GM23338 (cell line): ENCODE results near the gene C18orf54. TPM values are rescaled to one million over a fixed set of nuclear protein-coding genes. Genes with fewer than 3 reads are reported as not detected.

Experiments used
- ATAC-seq: fragments of 200-7000 bp; cut with Tn5 transposase; 3 replicates; pipeline ENCODE4 v1.9.1; 2020
- DNase-seq: peaks from one replicate; pipeline ENCODE4 v3.0.0-alpha.2; 2015; ENCODE audit warnings: low spot score
- H2AFZ ChIP-seq: fragments of 200-600 bp; sonication (generic); 2 replicates; pipeline ENCODE4 v1.8.0; 2016; ENCODE audit warnings: antibody characterized with exemption, mild to moderate bottlenecking, moderate library complexity
- H3F3A ChIP-seq: fragments of 200-600 bp; sonication (generic); replicated peaks from 2 replicates; pipeline ENCODE4 v1.8.0; 2017; ENCODE audit warnings: antibody characterized with exemption, mixed run types, low read depth
- H3K27ac ChIP-seq: fragments of 200-600 bp; sonication (generic); 2 replicates; pipeline ENCODE4 v1.6.1; 2016; ENCODE audit warnings: low read depth
- H3K27me3 ChIP-seq: fragments of 200-600 bp; sonication (generic); 2 replicates; pipeline ENCODE4 v1.8.0; 2016; ENCODE audit warnings: mild to moderate bottlenecking, mixed run types, moderate library complexity; ENCODE audit not compliant: insufficient read depth
- H3K36me3 ChIP-seq: fragments of 200-600 bp; sonication (generic); 2 replicates; pipeline ENCODE4 v1.8.0; 2016; ENCODE audit warnings: mild to moderate bottlenecking; ENCODE audit not compliant: insufficient read depth
- H3K4me1 ChIP-seq: fragments of 200-600 bp; sonication (generic); 2 replicates; pipeline ENCODE4 v1.8.0; 2016; ENCODE audit warnings: mild to moderate bottlenecking, moderate library complexity; ENCODE audit not compliant: insufficient read depth
- H3K4me2 ChIP-seq: fragments of 200-600 bp; sonication (generic); 2 replicates; pipeline ENCODE4 v1.7.1; 2017; ENCODE audit warnings: mixed run types
- H3K4me3 ChIP-seq: fragments of 200-600 bp; sonication (generic); 2 replicates; pipeline ENCODE4 v1.6.1; 2016; ENCODE audit warnings: mixed run types
- H3K79me2 ChIP-seq: fragments of 200-600 bp; sonication (generic); replicated peaks from 2 replicates; pipeline ENCODE4 v1.8.0; 2017; ENCODE audit warnings: mild to moderate bottlenecking; ENCODE audit not compliant: insufficient read depth
- H3K9me2 ChIP-seq: fragments of 200-600 bp; sonication (generic); 2 replicates; pipeline ENCODE4 v1.8.0; 2017; ENCODE audit not compliant: insufficient read depth
- H4K20me1 ChIP-seq: fragments of 200-600 bp; sonication (generic); replicated peaks from 2 replicates; pipeline ENCODE4 v1.8.0; 2017; ENCODE audit warnings: mild to moderate bottlenecking; ENCODE audit not compliant: insufficient read depth
- H3K27ac Mint-ChIP-seq: 2 replicates; pipeline ENCODE4 v1.8.0; 2020; ENCODE audit warnings: inconsistent platforms, mild to moderate bottlenecking, moderate library complexity, mixed read lengths
- H3K27me3 Mint-ChIP-seq: 3 replicates; pipeline ENCODE4 v1.8.0; 2022; ENCODE audit warnings: low read depth, mild to moderate bottlenecking, moderate library complexity, mixed read lengths, inconsistent platforms; ENCODE audit not compliant: insufficient read depth, poor library complexity
- H3K36me3 Mint-ChIP-seq: 3 replicates; pipeline ENCODE4 v1.8.0; 2021; ENCODE audit warnings: low read depth, mild to moderate bottlenecking, inconsistent platforms, moderate library complexity, mixed read lengths
- H3K4me1 Mint-ChIP-seq: 3 replicates; pipeline ENCODE4 v1.8.0; 2020; ENCODE audit warnings: mild to moderate bottlenecking, inconsistent platforms, mixed read lengths
- H3K4me3 Mint-ChIP-seq: 3 replicates; pipeline ENCODE4 v1.8.0; 2021; ENCODE audit warnings: moderate library complexity, mild to moderate bottlenecking, inconsistent platforms, mixed read lengths
- H3K9me3 Mint-ChIP-seq: 3 replicates; pipeline ENCODE4 v1.8.0; 2020; ENCODE audit warnings: moderate library complexity, mild to moderate bottlenecking, inconsistent platforms, mixed read lengths
- CREB1 ChIP-seq: fragments of 250-450 bp; sonication (Bioruptor Pico); IDR thresholded peaks from 2 replicates; pipeline ENCODE4 v1.5.0; 2020; ENCODE audit warnings: low read depth, mild to moderate bottlenecking, moderate library complexity
- EZH2 ChIP-seq: fragments of 200-600 bp; sonication (generic); IDR thresholded peaks from one replicate; pipeline ENCODE4 v1.8.0; 2017; ENCODE audit warnings: antibody characterized with exemption, mild to moderate bottlenecking, low read depth; ENCODE audit not compliant: unreplicated experiment
- EZH2phosphoT487 ChIP-seq: fragments of 200-600 bp; sonication (generic); IDR thresholded peaks from one replicate; pipeline ENCODE4 v1.8.1; 2018; ENCODE audit warnings: antibody characterized with exemption; ENCODE audit not compliant: unreplicated experiment
- JUNB ChIP-seq: IDR thresholded peaks from one replicate; pipeline ENCODE4 v1.6.1; 2016; ENCODE audit warnings: antibody characterized with exemption; ENCODE audit not compliant: unreplicated experiment
- NANOG ChIP-seq: IDR thresholded peaks from 2 replicates; pipeline ENCODE4 v1.6.1; 2016; ENCODE audit warnings: antibody characterized with exemption, borderline replicate concordance
- POLR2AphosphoS5 ChIP-seq: IDR thresholded peaks from 2 replicates; pipeline ENCODE4 v1.6.1; 2016; ENCODE audit warnings: antibody characterized with exemption, low read depth
- REST ChIP-seq: IDR thresholded peaks from one replicate; pipeline ENCODE4 v1.6.1; 2018; ENCODE audit warnings: antibody characterized with exemption; ENCODE audit not compliant: unreplicated experiment
- ZNF114 ChIP-seq: fragments of 250-450 bp; sonication (Bioruptor Pico); IDR thresholded peaks from 2 replicates; pipeline ENCODE4 v1.5.0; 2020; ENCODE audit warnings: mild to moderate bottlenecking, moderate library complexity
- ZNF331 ChIP-seq: fragments of 250-450 bp; sonication (Bioruptor Pico); IDR thresholded peaks from 2 replicates; pipeline ENCODE4 v1.5.0; 2020; ENCODE audit warnings: low read depth, mild to moderate bottlenecking, moderate library complexity
- polyA plus RNA-seq: library from polyadenylated mRNA; unstranded; fragments of >200 nt; fragmentation: Nextera tagmentation; extraction: Ambion mirVana; gene quantifications from 2 replicates; pipeline ENCODE4 v1.2.1, GENCODE V29; 2016
- total RNA-seq: library from RNA; depleted of rRNA; stranded (reverse); fragments of >200 nt; shearing (Covaris generic); gene quantifications from 2 replicates; pipeline ENCODE4 v1.2.3, GENCODE V29; 2014
- TF ChIP-seq, protein P1 (sequence below): IDR thresholded peaks from 2 replicates; pipeline ENCODE4 v1.6.1; 2016; ENCODE audit warnings: antibody characterized with exemption
- TF ChIP-seq, protein P2 (sequence below): fragments of 250-450 bp; sonication (Bioruptor Pico); IDR thresholded peaks from 2 replicates; pipeline ENCODE4 v1.5.0; 2020; ENCODE audit warnings: mild to moderate bottlenecking, moderate library complexity

Gene C18orf54
- total and polyA plus RNA-seq, 2 experiments from 2014 or later, result 13.9 to 29.6 TPM

GRCh38 chr18:54338230-54338629 is 19.5 kb upstream of the C18orf54 start (continued):
- TF ChIP-seq, protein P1, sequence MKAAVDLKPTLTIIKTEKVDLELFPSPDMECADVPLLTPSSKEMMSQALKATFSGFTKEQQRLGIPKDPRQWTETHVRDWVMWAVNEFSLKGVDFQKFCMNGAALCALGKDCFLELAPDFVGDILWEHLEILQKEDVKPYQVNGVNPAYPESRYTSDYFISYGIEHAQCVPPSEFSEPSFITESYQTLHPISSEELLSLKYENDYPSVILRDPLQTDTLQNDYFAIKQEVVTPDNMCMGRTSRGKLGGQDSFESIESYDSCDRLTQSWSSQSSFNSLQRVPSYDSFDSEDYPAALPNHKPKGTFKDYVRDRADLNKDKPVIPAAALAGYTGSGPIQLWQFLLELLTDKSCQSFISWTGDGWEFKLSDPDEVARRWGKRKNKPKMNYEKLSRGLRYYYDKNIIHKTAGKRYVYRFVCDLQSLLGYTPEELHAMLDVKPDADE, result no peak

DNA sequence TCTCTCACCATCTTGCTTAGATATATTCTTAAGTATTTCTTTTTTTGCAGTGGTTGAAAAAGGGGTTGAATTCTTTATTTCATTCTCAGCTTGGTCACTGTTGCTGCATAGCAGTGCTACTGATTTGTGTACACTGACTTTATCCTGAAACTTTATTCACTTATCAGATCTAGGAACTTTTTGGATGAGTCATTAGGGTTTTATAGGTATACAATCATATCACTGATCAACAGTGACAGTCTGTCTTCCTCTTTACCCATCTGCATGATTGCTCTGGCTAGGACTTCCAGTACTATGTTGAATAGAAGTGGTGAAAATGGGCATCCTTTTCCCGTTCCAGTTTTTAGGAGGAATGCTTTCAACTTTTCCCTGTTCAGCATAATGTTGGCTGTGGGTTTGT is 6.5 kb upstream of the C18orf54 start:
- Mint-ChIP-seq H3K27me3 (no peaks in the 10 kb centered on the region), H3K27ac (no peak overlapping the region), H3K4me3 (no peak overlapping the region), H3K36me3 (peaks cover 4% of the 10 kb centered on the region; the same call in 2 of the 3 replicates), H3K4me1 (no peaks in the 10 kb centered on the region), H3K9me3 (peaks cover 3% of the 10 kb centered on the region; the same call in 1 of the 3 replicates)
- Histone ChIP-seq H3F3A (no peaks in the 10 kb centered on the region), H3K27me3 (no peaks in the 10 kb centered on the region), H3K9me2 (no peaks in the 10 kb centered on the region), H3K4me2 (no peak overlapping the region), H3K79me2 (no peaks in the 10 kb centered on the region), H2AFZ (no peak overlapping the region), H3K27ac (no peak overlapping the region), H3K4me1 (no peaks in the 10 kb centered on the region), H3K36me3 (no peaks in the 10 kb centered on the region), H3K4me3 (no peak overlapping the region), H4K20me1 (no peaks in the 10 kb centered on the region)
- DNase-seq (no peak), ATAC-seq (no peak)
- TF ChIP-seq EZH2, result no peak
- TF ChIP-seq, protein P1, result no peak
- TF ChIP-seq, protein P2, sequence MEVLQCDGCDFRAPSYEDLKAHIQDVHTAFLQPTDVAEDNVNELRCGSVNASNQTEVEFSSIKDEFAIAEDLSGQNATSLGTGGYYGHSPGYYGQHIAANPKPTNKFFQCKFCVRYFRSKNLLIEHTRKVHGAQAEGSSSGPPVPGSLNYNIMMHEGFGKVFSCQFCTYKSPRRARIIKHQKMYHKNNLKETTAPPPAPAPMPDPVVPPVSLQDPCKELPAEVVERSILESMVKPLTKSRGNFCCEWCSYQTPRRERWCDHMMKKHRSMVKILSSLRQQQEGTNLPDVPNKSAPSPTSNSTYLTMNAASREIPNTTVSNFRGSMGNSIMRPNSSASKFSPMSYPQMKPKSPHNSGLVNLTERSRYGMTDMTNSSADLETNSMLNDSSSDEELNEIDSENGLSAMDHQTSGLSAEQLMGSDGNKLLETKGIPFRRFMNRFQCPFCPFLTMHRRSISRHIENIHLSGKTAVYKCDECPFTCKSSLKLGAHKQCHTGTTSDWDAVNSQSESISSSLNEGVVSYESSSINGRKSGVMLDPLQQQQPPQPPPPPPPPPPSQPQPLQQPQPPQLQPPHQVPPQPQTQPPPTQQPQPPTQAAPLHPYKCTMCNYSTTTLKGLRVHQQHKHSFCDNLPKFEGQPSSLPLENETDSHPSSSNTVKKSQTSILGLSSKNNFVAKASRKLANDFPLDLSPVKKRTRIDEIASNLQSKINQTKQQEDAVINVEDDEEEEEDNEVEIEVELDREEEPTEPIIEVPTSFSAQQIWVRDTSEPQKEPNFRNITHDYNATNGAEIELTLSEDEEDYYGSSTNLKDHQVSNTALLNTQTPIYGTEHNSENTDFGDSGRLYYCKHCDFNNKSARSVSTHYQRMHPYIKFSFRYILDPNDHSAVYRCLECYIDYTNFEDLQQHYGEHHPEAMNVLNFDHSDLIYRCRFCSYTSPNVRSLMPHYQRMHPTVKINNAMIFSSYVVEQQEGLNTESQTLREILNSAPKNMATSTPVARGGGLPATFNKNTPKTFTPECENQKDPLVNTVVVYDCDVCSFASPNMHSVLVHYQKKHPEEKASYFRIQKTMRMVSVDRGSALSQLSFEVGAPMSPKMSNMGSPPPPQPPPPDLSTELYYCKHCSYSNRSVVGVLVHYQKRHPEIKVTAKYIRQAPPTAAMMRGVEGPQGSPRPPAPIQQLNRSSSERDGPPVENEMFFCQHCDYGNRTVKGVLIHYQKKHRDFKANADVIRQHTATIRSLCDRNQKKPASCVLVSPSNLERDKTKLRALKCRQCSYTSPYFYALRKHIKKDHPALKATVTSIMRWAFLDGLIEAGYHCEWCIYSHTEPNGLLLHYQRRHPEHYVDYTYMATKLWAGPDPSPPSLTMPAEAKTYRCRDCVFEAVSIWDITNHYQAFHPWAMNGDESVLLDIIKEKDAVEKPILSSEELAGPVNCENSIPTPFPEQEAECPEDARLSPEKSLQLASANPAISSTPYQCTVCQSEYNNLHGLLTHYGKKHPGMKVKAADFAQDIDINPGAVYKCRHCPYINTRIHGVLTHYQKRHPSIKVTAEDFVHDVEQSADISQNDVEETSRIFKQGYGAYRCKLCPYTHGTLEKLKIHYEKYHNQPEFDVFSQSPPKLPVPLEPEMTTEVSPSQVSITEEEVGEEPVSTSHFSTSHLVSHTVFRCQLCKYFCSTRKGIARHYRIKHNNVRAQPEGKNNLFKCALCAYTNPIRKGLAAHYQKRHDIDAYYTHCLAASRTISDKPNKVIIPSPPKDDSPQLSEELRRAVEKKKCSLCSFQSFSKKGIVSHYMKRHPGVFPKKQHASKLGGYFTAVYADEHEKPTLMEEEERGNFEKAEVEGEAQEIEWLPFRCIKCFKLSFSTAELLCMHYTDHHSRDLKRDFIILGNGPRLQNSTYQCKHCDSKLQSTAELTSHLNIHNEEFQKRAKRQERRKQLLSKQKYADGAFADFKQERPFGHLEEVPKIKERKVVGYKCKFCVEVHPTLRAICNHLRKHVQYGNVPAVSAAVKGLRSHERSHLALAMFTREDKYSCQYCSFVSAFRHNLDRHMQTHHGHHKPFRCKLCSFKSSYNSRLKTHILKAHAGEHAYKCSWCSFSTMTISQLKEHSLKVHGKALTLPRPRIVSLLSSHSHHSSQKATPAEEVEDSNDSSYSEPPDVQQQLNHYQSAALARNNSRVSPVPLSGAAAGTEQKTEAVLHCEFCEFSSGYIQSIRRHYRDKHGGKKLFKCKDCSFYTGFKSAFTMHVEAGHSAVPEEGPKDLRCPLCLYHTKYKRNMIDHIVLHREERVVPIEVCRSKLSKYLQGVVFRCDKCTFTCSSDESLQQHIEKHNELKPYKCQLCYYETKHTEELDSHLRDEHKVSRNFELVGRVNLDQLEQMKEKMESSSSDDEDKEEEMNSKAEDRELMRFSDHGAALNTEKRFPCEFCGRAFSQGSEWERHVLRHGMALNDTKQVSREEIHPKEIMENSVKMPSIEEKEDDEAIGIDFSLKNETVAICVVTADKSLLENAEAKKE (CRISPR knock-in tag), result no peak
- no peak for TF ChIP-seq POLR2AphosphoS5
- TF ChIP-seq ZNF114 (CRISPR knock-in tag), result no peak
- TF ChIP-seq EZH2phosphoT487, result no peak
- TF ChIP-seq JUNB, result no peak
- no peak for TF ChIP-seq ZNF331 (CRISPR knock-in tag)
- TF ChIP-seq CREB1, result no peak
- no peak for TF ChIP-seq REST
- no peak for TF ChIP-seq NANOG
